ENCODE measurements around the gene NDUFAF2. TPM values are rescaled to one million over a fixed set of nuclear protein-coding genes. Genes with fewer than 3 reads are reported as not detected.
A peak's percentile ranks its signal among the peaks of the same experiment; 100 is the strongest.

The NDUFAF2 gene, protein sequence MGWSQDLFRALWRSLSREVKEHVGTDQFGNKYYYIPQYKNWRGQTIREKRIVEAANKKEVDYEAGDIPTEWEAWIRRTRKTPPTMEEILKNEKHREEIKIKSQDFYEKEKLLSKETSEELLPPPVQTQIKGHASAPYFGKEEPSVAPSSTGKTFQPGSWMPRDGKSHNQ
- polyA plus RNA-seq (2011; rRNA removed) (28.6 and 42.0 TPM in 2 replicates), polyA minus RNA-seq (2011; rRNA and poly(A)+ RNA removed) (11.8 and 12.3 TPM in 2 replicates)

DNA sequence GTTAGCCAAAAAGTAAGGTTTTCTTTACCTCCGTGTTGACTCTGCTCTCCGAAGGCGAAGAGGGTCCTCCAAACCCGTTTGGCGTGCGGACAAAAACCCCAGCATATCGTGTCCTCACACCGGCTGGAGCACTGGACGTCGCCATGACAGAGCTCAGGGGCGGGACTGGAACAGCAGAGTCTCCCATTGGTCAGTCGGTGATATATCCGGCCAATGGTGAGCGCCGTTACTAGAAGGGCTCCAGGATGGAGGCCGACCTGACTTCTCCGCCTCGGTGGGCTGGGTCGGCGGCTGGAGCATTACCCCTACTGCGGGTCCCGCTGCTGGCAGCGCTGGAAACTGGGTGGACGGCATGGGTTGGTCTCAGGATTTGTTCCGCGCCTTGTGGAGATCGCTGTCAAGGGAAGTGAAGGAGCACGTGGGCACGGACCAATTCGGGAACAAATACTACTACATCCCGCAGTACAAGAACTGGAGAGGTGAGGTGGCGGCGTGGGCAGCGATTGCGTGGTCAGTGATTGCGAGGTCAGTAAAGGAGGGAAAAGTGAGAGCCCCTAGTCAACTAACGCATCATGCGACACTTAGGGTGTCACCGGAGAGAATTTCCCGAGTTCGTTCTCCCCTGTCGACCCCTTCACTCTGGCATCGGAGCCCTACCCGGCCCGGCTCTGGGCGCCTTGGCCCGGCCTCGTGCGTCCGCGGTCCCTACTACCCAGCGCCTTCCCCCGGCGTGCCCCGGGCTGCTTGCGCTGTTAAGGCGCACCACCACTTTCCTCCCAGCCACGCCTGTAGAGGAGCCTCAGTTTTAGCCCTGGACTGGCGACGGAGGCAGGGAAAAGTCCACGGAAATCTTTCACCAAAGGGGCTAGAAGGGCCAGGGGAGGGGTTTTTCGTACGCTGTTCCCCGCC is at the start of gene NDUFAF2, which contains the start of gene ERCC8:
NDUFAF2 (plus strand) TSS at position 302 of the 909 bp plus-strand sequence; CDS start at position 353, 51 bp downstream.
ERCC8 (minus strand) TSS at position 167 of the 909 bp plus-strand sequence; CDS start at position 105, 62 bp downstream.
- H3K9me3 ChIP-seq (ENCODE audit: control insufficient read depth, insufficient read depth, low read length) = no peaks in the 10 kb centered on the region
- H3K27ac ChIP-seq (ENCODE audit: low read depth, low read length) = peak within 1 kb of the TSS; percentile 88
- TF ChIP-seq, protein P1, sequence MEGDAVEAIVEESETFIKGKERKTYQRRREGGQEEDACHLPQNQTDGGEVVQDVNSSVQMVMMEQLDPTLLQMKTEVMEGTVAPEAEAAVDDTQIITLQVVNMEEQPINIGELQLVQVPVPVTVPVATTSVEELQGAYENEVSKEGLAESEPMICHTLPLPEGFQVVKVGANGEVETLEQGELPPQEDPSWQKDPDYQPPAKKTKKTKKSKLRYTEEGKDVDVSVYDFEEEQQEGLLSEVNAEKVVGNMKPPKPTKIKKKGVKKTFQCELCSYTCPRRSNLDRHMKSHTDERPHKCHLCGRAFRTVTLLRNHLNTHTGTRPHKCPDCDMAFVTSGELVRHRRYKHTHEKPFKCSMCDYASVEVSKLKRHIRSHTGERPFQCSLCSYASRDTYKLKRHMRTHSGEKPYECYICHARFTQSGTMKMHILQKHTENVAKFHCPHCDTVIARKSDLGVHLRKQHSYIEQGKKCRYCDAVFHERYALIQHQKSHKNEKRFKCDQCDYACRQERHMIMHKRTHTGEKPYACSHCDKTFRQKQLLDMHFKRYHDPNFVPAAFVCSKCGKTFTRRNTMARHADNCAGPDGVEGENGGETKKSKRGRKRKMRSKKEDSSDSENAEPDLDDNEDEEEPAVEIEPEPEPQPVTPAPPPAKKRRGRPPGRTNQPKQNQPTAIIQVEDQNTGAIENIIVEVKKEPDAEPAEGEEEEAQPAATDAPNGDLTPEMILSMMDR (IDR thresholded peaks at IDR 0.05; ENCODE audit: low read depth, low read length) = no peak
- CTCF ChIA-PET = interaction anchor here (0.8 to 3.8 kb wide), 7 partner anchors 12 to 713 kb away, joined by 3 to 28 read pairs (median 4); partner anchors contain the start of gene DEPDC1B
- POLR2A ChIA-PET = interaction anchor here (0.6 kb wide), 1 partner anchor 14 kb away, joined by 3 read pairs; no protein-coding TSS in a partner anchor
- peak; percentile 74 for DNase-seq (ENCODE audit: low read depth, low spot score)
- H3K4me3 ChIP-seq (ENCODE audit: low read depth, low read length) = peak within 1 kb of the TSS; percentile 96
- H3K27me3 ChIP-seq (ENCODE audit: control insufficient read depth, insufficient read depth, low read length) = no peaks in the 10 kb centered on the region

DNA sequence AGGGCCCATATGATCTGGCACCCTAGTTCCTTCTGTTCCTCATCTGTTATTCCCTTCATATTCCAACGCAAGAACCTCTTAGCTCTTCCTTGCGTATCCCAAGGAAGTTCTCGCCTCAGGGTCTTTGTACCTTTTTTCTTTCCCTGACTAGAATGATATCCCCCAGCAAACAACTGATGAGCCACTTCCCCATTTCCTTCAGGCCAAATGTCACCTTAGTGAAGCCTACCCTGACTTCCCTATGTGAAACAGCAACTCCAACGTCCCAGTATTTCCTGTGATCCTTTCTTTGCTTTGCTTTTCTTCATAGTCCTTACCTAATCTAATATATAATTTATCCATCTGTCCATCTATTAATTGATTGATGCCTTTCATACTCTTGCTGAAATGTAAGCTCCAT is 48.0 kb upstream of the NDUFAF2 start:
- ChIA-PET POLR2A (no interaction called here), CTCF (no interaction called here)
- Histone ChIP-seq H3K27me3 (ENCODE audit: control insufficient read depth, insufficient read depth, low read length) (no peaks in the 10 kb centered on the region), H3K9me3 (ENCODE audit: control insufficient read depth, insufficient read depth, low read length) (no peaks in the 10 kb centered on the region; the same call in 1 of the 2 replicates), H3K4me3 (ENCODE audit: low read depth, low read length) (no peak overlapping the region), H3K27ac (ENCODE audit: low read depth, low read length) (no peak overlapping the region)
- DNase-seq (ENCODE audit: low read depth, low spot score) = no peak
- TF ChIP-seq, protein P1 (IDR thresholded peaks at IDR 0.05; ENCODE audit: low read depth, low read length) = no peak

DNA sequence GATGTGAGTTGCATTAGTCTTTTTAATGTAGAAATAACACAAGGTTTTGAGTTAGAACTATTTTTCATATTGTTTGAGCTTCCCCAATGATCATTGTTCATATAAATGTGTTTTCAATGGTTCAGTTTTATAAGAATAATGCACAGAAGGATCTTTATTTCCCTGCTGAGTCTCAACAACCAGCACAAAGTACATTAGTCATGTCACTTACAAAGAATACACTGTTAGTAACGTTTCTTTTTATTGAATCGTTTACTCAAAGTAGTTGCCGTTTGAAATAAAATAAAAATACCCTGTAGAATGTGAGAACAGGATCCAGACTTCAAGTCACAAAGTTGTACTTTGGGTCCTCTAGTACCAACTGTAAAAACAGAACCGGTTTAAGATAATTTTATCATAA is 41.6 kb upstream of the NDUFAF2 start:
- DNase-seq (ENCODE audit: low read depth, low spot score) = no peak
- H3K27ac ChIP-seq (ENCODE audit: low read depth, low read length) = no peak overlapping the region
- TF ChIP-seq, protein P1 (IDR thresholded peaks at IDR 0.05; ENCODE audit: low read depth, low read length) = no peak
- CTCF ChIA-PET = no interaction called here
- no peaks in the 10 kb centered on the region for H3K9me3 ChIP-seq (ENCODE audit: control insufficient read depth, insufficient read depth, low read length)
- H3K27me3 ChIP-seq (ENCODE audit: control insufficient read depth, insufficient read depth, low read length) = no peaks in the 10 kb centered on the region
- POLR2A ChIA-PET = no interaction called here
- no peak overlapping the region for H3K4me3 ChIP-seq (ENCODE audit: low read depth, low read length)

DNA sequence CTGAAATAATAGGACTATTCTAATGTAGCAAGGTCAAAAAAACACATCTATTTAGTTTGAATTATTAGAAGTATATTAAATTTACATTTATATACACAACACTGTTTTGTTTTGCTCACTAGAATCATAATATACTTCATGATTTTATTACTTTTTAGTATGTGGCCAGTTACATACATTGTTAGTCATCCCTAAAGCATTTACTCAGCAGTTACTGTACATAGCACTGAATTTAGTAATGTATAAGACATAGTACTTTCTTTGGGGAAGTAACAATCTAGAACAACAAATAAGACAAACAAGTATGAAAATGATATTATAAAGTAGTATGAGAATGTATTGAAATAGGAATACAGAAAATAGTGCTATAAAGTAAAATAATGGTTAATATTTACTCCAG is 28.4 kb upstream of the NDUFAF2 start:
- Histone ChIP-seq H3K9me3 (ENCODE audit: control insufficient read depth, insufficient read depth, low read length) (no peaks in the 10 kb centered on the region), H3K27ac (ENCODE audit: low read depth, low read length) (no peak overlapping the region), H3K27me3 (ENCODE audit: control insufficient read depth, insufficient read depth, low read length) (no peaks in the 10 kb centered on the region), H3K4me3 (ENCODE audit: low read depth, low read length) (no peak overlapping the region)
- TF ChIP-seq, protein P1 (IDR thresholded peaks at IDR 0.05; ENCODE audit: low read depth, low read length) = no peak
- DNase-seq (ENCODE audit: low read depth, low spot score) = no peak
- ChIA-PET POLR2A (no interaction called here), CTCF (interaction anchor here (0.8 to 1.0 kb wide), 2 partner anchors 13 to 228 kb away, joined by 3 read pairs; no protein-coding TSS in a partner anchor)

Data from AG04450 (cell line).